Left ventricle myocardium inferior (tissue), 1 donor: ENCODE measurements around the gene SLC16A7. TPM values are rescaled to one million over a fixed set of nuclear protein-coding genes. Genes with fewer than 3 reads are reported as not detected.
A peak's percentile ranks its signal among the peaks of the same experiment; 100 is the strongest.

Experiments
- DNase-seq: peaks from one replicate; pipeline ENCODE4 v3.0.0-alpha.2; 2020
- H3K27ac ChIP-seq: fragments of 200-600 bp; replicated peaks from 2 replicates; pipeline ENCODE4 v1.8.0; 2021
- H3K27me3 ChIP-seq: fragments of 200-600 bp; 2 replicates; pipeline ENCODE4 v1.8.0; 2021; ENCODE audit warnings: low read depth
- H3K36me3 ChIP-seq: fragments of 200-600 bp; 2 replicates; pipeline ENCODE4 v1.8.0; 2021
- H3K4me1 ChIP-seq: fragments of 200-600 bp; 2 replicates; pipeline ENCODE4 v1.8.0; 2021
- H3K4me3 ChIP-seq: fragments of 200-600 bp; 2 replicates; pipeline ENCODE4 v1.8.0; 2021; ENCODE audit warnings: mild to moderate bottlenecking, moderate library complexity
- H3K9me3 ChIP-seq: fragments of 200-600 bp; replicated peaks from 2 replicates; pipeline ENCODE4 v1.8.0; 2021
- intact Hi-C: fragments of 100-400 bp; cut with micrococcal nuclease; formaldehyde crosslinking; loops from one replicate; pipeline ENCODE4 v1.11.0; 2022
- total RNA-seq: library from RNA; stranded (reverse); fragmentation: NEBNext Ultra II Directional; extraction: Animal tissue kit (Norgen Biotek cat#: 25700); gene quantifications from one replicate; pipeline ENCODE4 v1.2.1, GENCODE V29; 2021
- TF ChIP-seq, protein P1 (sequence below): fragments of 200-600 bp; IDR thresholded peaks from 2 replicates; pipeline ENCODE4 v1.8.0; 2021; ENCODE audit warnings: antibody characterized with exemption, mild to moderate bottlenecking, borderline replicate concordance
- donor health status: DM: no; HTN: yes; CAD: no; lungs with severe emphysema.

Gene SLC16A7
- total RNA-seq, 1 donor from 2014 or later = 134 TPM

GRCh38 chr12:59700153-59700450 is 104.3 kb downstream of the SLC16A7 start:
- H3K36me3 ChIP-seq = peaks cover 5% of the 10 kb centered on the region
- intact Hi-C loops = no loop called here

GRCh38 chr12:59708064-59708463 is 112.2 kb downstream of the SLC16A7 start:
- DNase-seq = no peak
- Histone ChIP-seq H3K4me1 (peaks cover 41% of the 10 kb centered on the region), H3K4me3 (no peak overlapping the region), H3K9me3 (no peaks in the 10 kb centered on the region), H3K27me3 (no peaks in the 10 kb centered on the region), H3K36me3 (peaks cover 13% of the 10 kb centered on the region), H3K27ac (no peak overlapping the region)
- intact Hi-C loops = no loop called here
- TF ChIP-seq, protein P1, sequence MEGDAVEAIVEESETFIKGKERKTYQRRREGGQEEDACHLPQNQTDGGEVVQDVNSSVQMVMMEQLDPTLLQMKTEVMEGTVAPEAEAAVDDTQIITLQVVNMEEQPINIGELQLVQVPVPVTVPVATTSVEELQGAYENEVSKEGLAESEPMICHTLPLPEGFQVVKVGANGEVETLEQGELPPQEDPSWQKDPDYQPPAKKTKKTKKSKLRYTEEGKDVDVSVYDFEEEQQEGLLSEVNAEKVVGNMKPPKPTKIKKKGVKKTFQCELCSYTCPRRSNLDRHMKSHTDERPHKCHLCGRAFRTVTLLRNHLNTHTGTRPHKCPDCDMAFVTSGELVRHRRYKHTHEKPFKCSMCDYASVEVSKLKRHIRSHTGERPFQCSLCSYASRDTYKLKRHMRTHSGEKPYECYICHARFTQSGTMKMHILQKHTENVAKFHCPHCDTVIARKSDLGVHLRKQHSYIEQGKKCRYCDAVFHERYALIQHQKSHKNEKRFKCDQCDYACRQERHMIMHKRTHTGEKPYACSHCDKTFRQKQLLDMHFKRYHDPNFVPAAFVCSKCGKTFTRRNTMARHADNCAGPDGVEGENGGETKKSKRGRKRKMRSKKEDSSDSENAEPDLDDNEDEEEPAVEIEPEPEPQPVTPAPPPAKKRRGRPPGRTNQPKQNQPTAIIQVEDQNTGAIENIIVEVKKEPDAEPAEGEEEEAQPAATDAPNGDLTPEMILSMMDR = no peak

More at GRCh38 chr12:59700153-59700450, 104.3 kb downstream of the SLC16A7 start:
- H3K9me3 ChIP-seq = no peaks in the 10 kb centered on the region
- H3K4me1 ChIP-seq = peaks cover 65% of the 10 kb centered on the region
- no peaks in the 10 kb centered on the region for H3K27me3 ChIP-seq
- H3K27ac ChIP-seq = peak overlapping the region; percentile 53
- TF ChIP-seq, protein P1 = no peak
- no peak overlapping the region for H3K4me3 ChIP-seq
- DNase-seq = no peak

GRCh38 chr12:59708484-59708883 is 112.7 kb downstream of the SLC16A7 start:
- no peak for DNase-seq
- no peak overlapping the region for H3K27ac ChIP-seq
- TF ChIP-seq, protein P1 = no peak
- intact Hi-C loops = no loop called here
- H3K9me3 ChIP-seq = no peaks in the 10 kb centered on the region
- peaks cover 41% of the 10 kb centered on the region for H3K4me1 ChIP-seq
- no peak overlapping the region for H3K4me3 ChIP-seq
- H3K27me3 ChIP-seq = no peaks in the 10 kb centered on the region
- peaks cover 13% of the 10 kb centered on the region for H3K36me3 ChIP-seq

DNA sequence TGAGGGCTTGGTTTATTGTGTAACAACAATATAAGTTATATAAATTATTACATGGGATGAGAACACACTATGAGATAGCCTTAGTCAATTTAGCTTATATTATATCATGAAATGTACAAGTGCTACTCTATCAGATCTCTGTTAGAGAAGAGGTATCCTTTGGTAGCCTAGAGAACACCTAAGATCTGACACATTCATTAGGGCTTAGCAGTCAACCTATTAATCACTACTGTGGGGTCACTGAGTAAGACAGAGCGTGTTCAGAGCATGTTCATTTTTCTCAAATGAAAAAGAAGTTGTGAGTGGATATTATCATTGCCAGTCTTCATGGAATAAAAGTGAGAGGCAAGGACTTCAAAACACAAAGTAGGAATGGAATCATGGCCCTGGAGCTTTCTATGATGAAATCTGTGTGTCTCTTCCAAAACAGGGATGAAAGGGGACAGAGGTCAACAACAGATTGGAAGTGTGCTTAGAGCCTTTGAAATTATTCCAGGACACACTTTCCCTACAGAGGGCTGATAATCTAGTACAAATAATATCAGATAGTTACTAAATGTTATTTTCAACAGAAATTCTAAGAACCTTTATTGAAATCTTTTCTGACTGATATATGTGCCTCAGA is 114.3 kb downstream of the SLC16A7 start:
- Histone ChIP-seq H3K4me1 (peaks cover 41% of the 10 kb centered on the region), H3K27me3 (no peaks in the 10 kb centered on the region), H3K36me3 (peaks cover 7% of the 10 kb centered on the region), H3K27ac (peak overlapping the region; percentile 21), H3K4me3 (no peak overlapping the region), H3K9me3 (no peaks in the 10 kb centered on the region)
- intact Hi-C loops = no loop called here
- TF ChIP-seq, protein P1 = no peak
- DNase-seq = no peak

DNA sequence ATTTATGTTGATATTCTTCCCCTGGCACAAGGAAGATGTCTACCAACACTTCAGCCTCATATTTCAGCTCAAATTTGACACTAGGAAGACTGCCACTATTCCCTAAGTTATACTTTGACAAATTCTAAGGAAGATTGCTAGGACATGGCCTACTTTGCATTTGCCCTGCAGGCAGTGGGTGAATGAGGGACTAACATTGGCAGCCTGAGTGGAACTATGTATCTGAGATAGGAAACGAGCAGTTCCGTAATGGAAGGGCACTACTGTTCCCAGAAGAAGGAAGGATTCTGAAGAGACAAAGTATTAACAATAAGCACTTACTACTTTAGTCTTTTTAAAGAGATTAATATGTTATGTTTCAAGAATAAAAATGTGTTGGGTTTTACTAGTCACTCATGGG is 115.1 kb downstream of the SLC16A7 start:
- TF ChIP-seq, protein P1 = no peak
- Histone ChIP-seq H3K4me3 (no peak overlapping the region), H3K4me1 (peaks cover 46% of the 10 kb centered on the region), H3K9me3 (no peaks in the 10 kb centered on the region), H3K27ac (peak overlapping the region; percentile 21), H3K36me3 (no peaks in the 10 kb centered on the region), H3K27me3 (no peaks in the 10 kb centered on the region)
- no peak for DNase-seq
- intact Hi-C loops = no loop called here
